ENCODE data around the gene DHDH. TPM values are rescaled to one million over a fixed set of nuclear protein-coding genes. Genes with fewer than 3 reads are reported as not detected.

DHDH gene
- polyA plus RNA-seq, 3 donors, result 0.30 TPM; not detected in 2

Other genes with a start within 250 kb of the DHDH start
- 1 to 10 TPM; 1.5 to 7.1 (median 3.2) TPM for gene FUT2, start 237.7 kb upstream of the DHDH start, polyA plus RNA-seq
- 1 to 10 TPM in 2 of 3 donors, under 1 TPM in 1; 0.86 to 2.2 (median 1.3) TPM for gene MAMSTR, start 214.0 kb upstream of the DHDH start, polyA plus RNA-seq
- gene RASIP1, start 193.1 kb upstream of the DHDH start, polyA plus RNA-seq, result 10 to 100 TPM in 2 of 3 donors, 1 to 10 TPM in 1; 8.9 to 58.3 (median 34.8) TPM
- 1 to 10 TPM in 1 of 3 donors, under 1 TPM in 2; 0.66 to 1.6 (median 0.68) TPM for gene IZUMO1, start 186.8 kb upstream of the DHDH start, polyA plus RNA-seq
- gene FUT1, start 181.1 kb upstream of the DHDH start, polyA plus RNA-seq, result 1 to 10 TPM; 2.7 to 4.8 (median 3.5) TPM
- not detected for gene FGF21, start 178.2 kb upstream of the DHDH start, polyA plus RNA-seq
- 10 to 100 TPM; 44.9 to 58.9 (median 47.6) TPM for gene BCAT2, start 122.7 kb upstream of the DHDH start, polyA plus RNA-seq
- gene HSD17B14, start 97.2 kb upstream of the DHDH start, polyA plus RNA-seq, result 10 to 100 TPM in 1 of 3 donors, 1 to 10 TPM in 2; 1.9 to 10.7 (median 4.6) TPM
- gene PLEKHA4, start 65.1 kb upstream of the DHDH start, polyA plus RNA-seq, result 100 to 1,000 TPM in 1 of 3 donors, 10 to 100 TPM in 1, 1 to 10 TPM in 1; 7.3 to 127 (median 20.6) TPM
- gene PPP1R15A, start 61.3 kb upstream of the DHDH start, polyA plus RNA-seq, result 100 to 1,000 TPM in 2 of 3 donors, 10 to 100 TPM in 1; 18.7 to 240 (median 197) TPM
- gene TULP2, start 35.0 kb upstream of the DHDH start, polyA plus RNA-seq, result under 1 TPM in 2 of 3 donors, not detected in 1; 0.08 to 0.09 TPM
- gene NUCB1, start 33.4 kb upstream of the DHDH start, polyA plus RNA-seq, result 100 to 1,000 TPM; 117 to 394 (median 178) TPM
- gene BAX, start 21.2 kb downstream of the DHDH start, polyA plus RNA-seq, result 10 to 100 TPM; 24.4 to 71.2 (median 39.9) TPM
- gene FTL, start 31.6 kb downstream of the DHDH start, polyA plus RNA-seq, result over 10,000 TPM in 1 of 3 donors, 1,000 to 10,000 TPM in 2; 1,172 to 18,296 (median 6,752) TPM
- 10 to 100 TPM; 20.1 to 73.8 (median 31.2) TPM for gene GYS1, start 59.6 kb downstream of the DHDH start, polyA plus RNA-seq
- 10 to 100 TPM; 44.6 to 65.0 (median 50.0) TPM for gene RUVBL2, start 60.2 kb downstream of the DHDH start, polyA plus RNA-seq
- gene LHB, start 83.4 kb downstream of the DHDH start, polyA plus RNA-seq, result under 1 TPM in 2 of 3 donors, not detected in 1; 0.36 to 0.62 TPM
- not detected for gene CGB3, start 90.6 kb downstream of the DHDH start, polyA plus RNA-seq
- not detected for gene CGB2, start 98.2 kb downstream of the DHDH start, polyA plus RNA-seq
- gene CGB1, start 103.2 kb downstream of the DHDH start, polyA plus RNA-seq, result not detected
- gene CGB5, start 110.1 kb downstream of the DHDH start, polyA plus RNA-seq, result 1 to 10 TPM in 1 of 3 donors, not detected in 2; 1.1 TPM
- not detected for gene CGB8, start 115.4 kb downstream of the DHDH start, polyA plus RNA-seq
- 1 to 10 TPM in 1 of 3 donors, under 1 TPM in 1, not detected in 1; 0.12 to 1.0 TPM for gene CGB7, start 124.0 kb downstream of the DHDH start, polyA plus RNA-seq
- gene NTF4, start 131.1 kb downstream of the DHDH start, polyA plus RNA-seq, result under 1 TPM in 1 of 3 donors, not detected in 2; 0.09 TPM
- gene KCNA7, start 139.0 kb downstream of the DHDH start, polyA plus RNA-seq, result under 1 TPM in 1 of 3 donors, not detected in 2; 0.03 TPM
- gene SNRNP70, start 151.8 kb downstream of the DHDH start, polyA plus RNA-seq, result 100 to 1,000 TPM; 170 to 188 (median 186) TPM
- 10 to 100 TPM in 1 of 3 donors, 1 to 10 TPM in 2; 4.3 to 12.9 (median 6.6) TPM for gene LIN7B, start 180.7 kb downstream of the DHDH start, polyA plus RNA-seq
- 1 to 10 TPM in 2 of 3 donors, not detected in 1; 1.5 to 5.1 TPM for gene C19orf73, start 185.4 kb downstream of the DHDH start, polyA plus RNA-seq
- gene PPFIA3, start 185.8 kb downstream of the DHDH start, polyA plus RNA-seq, result 10 to 100 TPM in 1 of 3 donors, 1 to 10 TPM in 2; 8.5 to 20.1 (median 8.9) TPM
- gene HRC, start 221.7 kb downstream of the DHDH start, polyA plus RNA-seq, result 1 to 10 TPM in 2 of 3 donors, under 1 TPM in 1; 0.89 to 2.8 (median 1.3) TPM
- gene TRPM4, start 224.1 kb downstream of the DHDH start, polyA plus RNA-seq, result 10 to 100 TPM in 2 of 3 donors, 1 to 10 TPM in 1; 8.5 to 45.9 (median 11.9) TPM